GM23338 (cell line): ENCODE measurements around the gene GPR162. TPM values are rescaled to one million over a fixed set of nuclear protein-coding genes. Genes with fewer than 3 reads are reported as not detected.

Source experiments
- ATAC-seq: fragments of 200-7000 bp; cut with Tn5 transposase; 3 replicates; pipeline ENCODE4 v1.9.1; 2020
- DNase-seq: peaks from one replicate; pipeline ENCODE4 v3.0.0-alpha.2; 2015; ENCODE audit warnings: low spot score
- H2AFZ ChIP-seq: fragments of 200-600 bp; sonication (generic); 2 replicates; pipeline ENCODE4 v1.8.0; 2016; ENCODE audit warnings: antibody characterized with exemption, mild to moderate bottlenecking, moderate library complexity
- H3F3A ChIP-seq: fragments of 200-600 bp; sonication (generic); replicated peaks from 2 replicates; pipeline ENCODE4 v1.8.0; 2017; ENCODE audit warnings: antibody characterized with exemption, mixed run types, low read depth
- H3K27ac ChIP-seq: fragments of 200-600 bp; sonication (generic); 2 replicates; pipeline ENCODE4 v1.6.1; 2016; ENCODE audit warnings: low read depth
- H3K27me3 ChIP-seq: fragments of 200-600 bp; sonication (generic); 2 replicates; pipeline ENCODE4 v1.8.0; 2016; ENCODE audit warnings: mild to moderate bottlenecking, mixed run types, moderate library complexity; ENCODE audit not compliant: insufficient read depth
- H3K36me3 ChIP-seq: fragments of 200-600 bp; sonication (generic); 2 replicates; pipeline ENCODE4 v1.8.0; 2016; ENCODE audit warnings: mild to moderate bottlenecking; ENCODE audit not compliant: insufficient read depth
- H3K4me1 ChIP-seq: fragments of 200-600 bp; sonication (generic); 2 replicates; pipeline ENCODE4 v1.8.0; 2016; ENCODE audit warnings: mild to moderate bottlenecking, moderate library complexity; ENCODE audit not compliant: insufficient read depth
- H3K4me2 ChIP-seq: fragments of 200-600 bp; sonication (generic); 2 replicates; pipeline ENCODE4 v1.7.1; 2017; ENCODE audit warnings: mixed run types
- H3K4me3 ChIP-seq: fragments of 200-600 bp; sonication (generic); 2 replicates; pipeline ENCODE4 v1.6.1; 2016; ENCODE audit warnings: mixed run types
- H3K79me2 ChIP-seq: fragments of 200-600 bp; sonication (generic); replicated peaks from 2 replicates; pipeline ENCODE4 v1.8.0; 2017; ENCODE audit warnings: mild to moderate bottlenecking; ENCODE audit not compliant: insufficient read depth
- H3K9me2 ChIP-seq: fragments of 200-600 bp; sonication (generic); 2 replicates; pipeline ENCODE4 v1.8.0; 2017; ENCODE audit not compliant: insufficient read depth
- H4K20me1 ChIP-seq: fragments of 200-600 bp; sonication (generic); replicated peaks from 2 replicates; pipeline ENCODE4 v1.8.0; 2017; ENCODE audit warnings: mild to moderate bottlenecking; ENCODE audit not compliant: insufficient read depth
- H3K27ac Mint-ChIP-seq: 2 replicates; pipeline ENCODE4 v1.8.0; 2020; ENCODE audit warnings: inconsistent platforms, mild to moderate bottlenecking, moderate library complexity, mixed read lengths
- H3K27me3 Mint-ChIP-seq: 3 replicates; pipeline ENCODE4 v1.8.0; 2022; ENCODE audit warnings: low read depth, mild to moderate bottlenecking, moderate library complexity, mixed read lengths, inconsistent platforms; ENCODE audit not compliant: insufficient read depth, poor library complexity
- H3K36me3 Mint-ChIP-seq: 3 replicates; pipeline ENCODE4 v1.8.0; 2021; ENCODE audit warnings: low read depth, mild to moderate bottlenecking, inconsistent platforms, moderate library complexity, mixed read lengths
- H3K4me1 Mint-ChIP-seq: 3 replicates; pipeline ENCODE4 v1.8.0; 2020; ENCODE audit warnings: mild to moderate bottlenecking, inconsistent platforms, mixed read lengths
- H3K4me3 Mint-ChIP-seq: 3 replicates; pipeline ENCODE4 v1.8.0; 2021; ENCODE audit warnings: moderate library complexity, mild to moderate bottlenecking, inconsistent platforms, mixed read lengths
- H3K9me3 Mint-ChIP-seq: 3 replicates; pipeline ENCODE4 v1.8.0; 2020; ENCODE audit warnings: moderate library complexity, mild to moderate bottlenecking, inconsistent platforms, mixed read lengths
- CREB1 ChIP-seq: fragments of 250-450 bp; sonication (Bioruptor Pico); IDR thresholded peaks from 2 replicates; pipeline ENCODE4 v1.5.0; 2020; ENCODE audit warnings: low read depth, mild to moderate bottlenecking, moderate library complexity
- ETS1 ChIP-seq: IDR thresholded peaks from 2 replicates; pipeline ENCODE4 v1.6.1; 2016; ENCODE audit warnings: antibody characterized with exemption
- EZH2 ChIP-seq: fragments of 200-600 bp; sonication (generic); IDR thresholded peaks from one replicate; pipeline ENCODE4 v1.8.0; 2017; ENCODE audit warnings: antibody characterized with exemption, mild to moderate bottlenecking, low read depth; ENCODE audit not compliant: unreplicated experiment
- EZH2phosphoT487 ChIP-seq: fragments of 200-600 bp; sonication (generic); IDR thresholded peaks from one replicate; pipeline ENCODE4 v1.8.1; 2018; ENCODE audit warnings: antibody characterized with exemption; ENCODE audit not compliant: unreplicated experiment
- JUNB ChIP-seq: IDR thresholded peaks from one replicate; pipeline ENCODE4 v1.6.1; 2016; ENCODE audit warnings: antibody characterized with exemption; ENCODE audit not compliant: unreplicated experiment
- NANOG ChIP-seq: IDR thresholded peaks from 2 replicates; pipeline ENCODE4 v1.6.1; 2016; ENCODE audit warnings: antibody characterized with exemption, borderline replicate concordance
- POLR2AphosphoS5 ChIP-seq: IDR thresholded peaks from 2 replicates; pipeline ENCODE4 v1.6.1; 2016; ENCODE audit warnings: antibody characterized with exemption, low read depth
- STAT1 ChIP-seq: IDR thresholded peaks from one replicate; pipeline ENCODE4 v1.6.1; 2016; ENCODE audit warnings: antibody characterized with exemption; ENCODE audit not compliant: unreplicated experiment
- ZNF114 ChIP-seq: fragments of 250-450 bp; sonication (Bioruptor Pico); IDR thresholded peaks from 2 replicates; pipeline ENCODE4 v1.5.0; 2020; ENCODE audit warnings: mild to moderate bottlenecking, moderate library complexity
- ZNF331 ChIP-seq: fragments of 250-450 bp; sonication (Bioruptor Pico); IDR thresholded peaks from 2 replicates; pipeline ENCODE4 v1.5.0; 2020; ENCODE audit warnings: low read depth, mild to moderate bottlenecking, moderate library complexity
- ZNF462 ChIP-seq: fragments of 250-450 bp; sonication (Bioruptor Pico); IDR thresholded peaks from 2 replicates; pipeline ENCODE4 v1.5.0; 2020; ENCODE audit warnings: mild to moderate bottlenecking, moderate library complexity
- polyA plus RNA-seq: library from polyadenylated mRNA; unstranded; fragments of >200 nt; fragmentation: Nextera tagmentation; extraction: Ambion mirVana; gene quantifications from 2 replicates; pipeline ENCODE4 v1.2.1, GENCODE V29; 2016
- total RNA-seq: library from RNA; depleted of rRNA; stranded (reverse); fragments of >200 nt; shearing (Covaris generic); gene quantifications from 2 replicates; pipeline ENCODE4 v1.2.3, GENCODE V29; 2014
- TF ChIP-seq, protein P1 (sequence below), 2 experiments: fragments of 200-600 bp in 1 of 2; sonication (generic) in 1 of 2; conservative IDR thresholded peaks; 2 replicates each; pipeline versions ENCODE4 v1.5.1 to v1.6.1; 2016 to 2017; ENCODE audit warnings: antibody characterized with exemption in 2 of 2, low read depth in 2 of 2, mild to moderate bottlenecking in 2 of 2, moderate library complexity in 1 of 2
- TF ChIP-seq, protein P2 (sequence below): IDR thresholded peaks from one replicate; pipeline ENCODE4 v1.6.1; 2018; ENCODE audit warnings: antibody characterized with exemption; ENCODE audit not compliant: unreplicated experiment

GPR162 gene
- total and polyA plus RNA-seq, 2 experiments from 2014 or later = 4.7 to 5.0 TPM

GRCh38 chr12:6849427-6849826 lies 27.8 kb downstream of the GPR162 start:
- no peak for ATAC-seq
- Histone ChIP-seq H3K36me3 (peaks cover 28% of the 10 kb centered on the region), H3K4me1 (peaks cover 19% of the 10 kb centered on the region), H3K27me3 (no peaks in the 10 kb centered on the region), H3K4me3 (no peak overlapping the region), H3K79me2 (peaks cover 29% of the 10 kb centered on the region), H2AFZ (no peak overlapping the region), H3F3A (peaks cover 14% of the 10 kb centered on the region; the same call in 1 of the 2 replicates), H3K4me2 (no peak overlapping the region), H4K20me1 (peaks cover 4% of the 10 kb centered on the region; the same call in 1 of the 2 replicates), H3K27ac (no peak overlapping the region), H3K9me2 (no peaks in the 10 kb centered on the region)
- H3K27me3 Mint-ChIP-seq = peaks cover 31% of the 10 kb centered on the region
- no peak for TF ChIP-seq ZNF114
- TF ChIP-seq ZNF462 (CRISPR knock-in tag) = no peak
- no peak for TF ChIP-seq POLR2AphosphoS5
- no peak for TF ChIP-seq EZH2
- no peak for TF ChIP-seq NANOG
- TF ChIP-seq JUNB = no peak
- no peak for TF ChIP-seq EZH2phosphoT487
- TF ChIP-seq, protein P1, sequence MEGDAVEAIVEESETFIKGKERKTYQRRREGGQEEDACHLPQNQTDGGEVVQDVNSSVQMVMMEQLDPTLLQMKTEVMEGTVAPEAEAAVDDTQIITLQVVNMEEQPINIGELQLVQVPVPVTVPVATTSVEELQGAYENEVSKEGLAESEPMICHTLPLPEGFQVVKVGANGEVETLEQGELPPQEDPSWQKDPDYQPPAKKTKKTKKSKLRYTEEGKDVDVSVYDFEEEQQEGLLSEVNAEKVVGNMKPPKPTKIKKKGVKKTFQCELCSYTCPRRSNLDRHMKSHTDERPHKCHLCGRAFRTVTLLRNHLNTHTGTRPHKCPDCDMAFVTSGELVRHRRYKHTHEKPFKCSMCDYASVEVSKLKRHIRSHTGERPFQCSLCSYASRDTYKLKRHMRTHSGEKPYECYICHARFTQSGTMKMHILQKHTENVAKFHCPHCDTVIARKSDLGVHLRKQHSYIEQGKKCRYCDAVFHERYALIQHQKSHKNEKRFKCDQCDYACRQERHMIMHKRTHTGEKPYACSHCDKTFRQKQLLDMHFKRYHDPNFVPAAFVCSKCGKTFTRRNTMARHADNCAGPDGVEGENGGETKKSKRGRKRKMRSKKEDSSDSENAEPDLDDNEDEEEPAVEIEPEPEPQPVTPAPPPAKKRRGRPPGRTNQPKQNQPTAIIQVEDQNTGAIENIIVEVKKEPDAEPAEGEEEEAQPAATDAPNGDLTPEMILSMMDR (conservative IDR thresholded peaks at IDR 0.05; ENCODE audit: low read depth in 2 of 2) = no peak
- no peak for TF ChIP-seq ZNF331 (CRISPR knock-in tag)
- TF ChIP-seq CREB1 = no peak
- TF ChIP-seq ETS1 = no peak
- TF ChIP-seq, protein P2, sequence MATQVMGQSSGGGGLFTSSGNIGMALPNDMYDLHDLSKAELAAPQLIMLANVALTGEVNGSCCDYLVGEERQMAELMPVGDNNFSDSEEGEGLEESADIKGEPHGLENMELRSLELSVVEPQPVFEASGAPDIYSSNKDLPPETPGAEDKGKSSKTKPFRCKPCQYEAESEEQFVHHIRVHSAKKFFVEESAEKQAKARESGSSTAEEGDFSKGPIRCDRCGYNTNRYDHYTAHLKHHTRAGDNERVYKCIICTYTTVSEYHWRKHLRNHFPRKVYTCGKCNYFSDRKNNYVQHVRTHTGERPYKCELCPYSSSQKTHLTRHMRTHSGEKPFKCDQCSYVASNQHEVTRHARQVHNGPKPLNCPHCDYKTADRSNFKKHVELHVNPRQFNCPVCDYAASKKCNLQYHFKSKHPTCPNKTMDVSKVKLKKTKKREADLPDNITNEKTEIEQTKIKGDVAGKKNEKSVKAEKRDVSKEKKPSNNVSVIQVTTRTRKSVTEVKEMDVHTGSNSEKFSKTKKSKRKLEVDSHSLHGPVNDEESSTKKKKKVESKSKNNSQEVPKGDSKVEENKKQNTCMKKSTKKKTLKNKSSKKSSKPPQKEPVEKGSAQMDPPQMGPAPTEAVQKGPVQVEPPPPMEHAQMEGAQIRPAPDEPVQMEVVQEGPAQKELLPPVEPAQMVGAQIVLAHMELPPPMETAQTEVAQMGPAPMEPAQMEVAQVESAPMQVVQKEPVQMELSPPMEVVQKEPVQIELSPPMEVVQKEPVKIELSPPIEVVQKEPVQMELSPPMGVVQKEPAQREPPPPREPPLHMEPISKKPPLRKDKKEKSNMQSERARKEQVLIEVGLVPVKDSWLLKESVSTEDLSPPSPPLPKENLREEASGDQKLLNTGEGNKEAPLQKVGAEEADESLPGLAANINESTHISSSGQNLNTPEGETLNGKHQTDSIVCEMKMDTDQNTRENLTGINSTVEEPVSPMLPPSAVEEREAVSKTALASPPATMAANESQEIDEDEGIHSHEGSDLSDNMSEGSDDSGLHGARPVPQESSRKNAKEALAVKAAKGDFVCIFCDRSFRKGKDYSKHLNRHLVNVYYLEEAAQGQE = no peak
- no peak for TF ChIP-seq STAT1
- H3K27ac Mint-ChIP-seq = no peak overlapping the region
- H3K36me3 Mint-ChIP-seq = peaks cover 55% of the 10 kb centered on the region
- no peaks in the 10 kb centered on the region for H3K9me3 Mint-ChIP-seq
- H3K4me3 Mint-ChIP-seq = peak overlapping the region; percentile 95
- H3K4me1 Mint-ChIP-seq = peaks cover 15% of the 10 kb centered on the region
- DNase-seq = no peak
